ENCODE data around the gene RFFL. TPM values are rescaled to one million over a fixed set of nuclear protein-coding genes. Genes with fewer than 3 reads are reported as not detected.
A peak's percentile ranks its signal among the peaks of the same experiment; 100 is the strongest.

RFFL gene
- total and polyA plus RNA-seq, 7 donors: 7.0 to 39.5 (median 23.6) TPM

GRCh38 chr17:35057332-35057915 lies 6.1 kb downstream of the RFFL start:
- no peak for DNase-seq
- peaks cover 19% of the 10 kb centered on the region for H3K4me1 ChIP-seq
- ATAC-seq: no peak
- H3K4me3 ChIP-seq: no peak overlapping the region
- H3K27me3 ChIP-seq (ENCODE audit: insufficient read depth in 3 of 3, low read length in 2 of 3): no peaks in the 10 kb centered on the region
- no peaks in the 10 kb centered on the region for H3K9me3 ChIP-seq
- WGBS, 3 donors: 96 to 100% (median 100%) methylated on average over 1 of the region's 1 CpG
- intact Hi-C loops (cut with DNase I): no loop called here
- TF ChIP-seq CTCF (IDR thresholded peaks at IDR 0.05): no peak
- H3K36me3 ChIP-seq (ENCODE audit: insufficient read depth in 1 of 2, low read depth in 1 of 2): peaks cover 0 to 8% of the 10 kb centered on the region in 2 donors
- no peak overlapping the region for H3K27ac ChIP-seq

GRCh38 chr17:35056013-35056412 lies 7.5 kb downstream of the RFFL start:
- Histone ChIP-seq H3K27me3 (ENCODE audit: insufficient read depth in 3 of 3, low read length in 2 of 3) (no peaks in the 10 kb centered on the region), H3K27ac (no peak overlapping the region), H3K36me3 (ENCODE audit: insufficient read depth in 1 of 2, low read depth in 1 of 2) (peaks cover 0 to 8% of the 10 kb centered on the region in 2 donors), H3K4me1 (peaks cover 26% of the 10 kb centered on the region), H3K9me3 (no peaks in the 10 kb centered on the region), H3K4me3 (no peak overlapping the region)
- DNase-seq (no peak), ATAC-seq (no peak)
- WGBS, 3 donors: 87 to 93% (median 92%) methylated on average over 3 of the region's 3 CpGs
- TF ChIP-seq CTCF (IDR thresholded peaks at IDR 0.05): no peak
- intact Hi-C loops (cut with DNase I): no loop called here

- no peaks in the 10 kb centered on the region for H3K9me3 ChIP-seq
- intact Hi-C loops (cut with DNase I): no loop called here
- H3K36me3 ChIP-seq (ENCODE audit: insufficient read depth in 1 of 2, low read depth in 1 of 2): no peaks in the 10 kb centered on the region
- no peak for TF ChIP-seq CTCF (IDR thresholded peaks at IDR 0.05)
- H3K4me3 ChIP-seq: no peak overlapping the region
- no peak overlapping the region for H3K27ac ChIP-seq
- H3K4me1 ChIP-seq: peaks cover 23% of the 10 kb centered on the region
- ATAC-seq: no peak
- WGBS, 3 donors: 72 to 84% (median 83%) methylated on average over 1 of the region's 1 CpG
- H3K27me3 ChIP-seq (ENCODE audit: insufficient read depth in 3 of 3, low read length in 2 of 3): no peaks in the 10 kb centered on the region
- no peak for DNase-seq
Observed at GRCh38 chr17:35053204-35053603, 10.3 kb downstream of the RFFL start.

GRCh38 chr17:35052780-35053179 lies 10.7 kb downstream of the RFFL start:
- no peaks in the 10 kb centered on the region for H3K36me3 ChIP-seq (ENCODE audit: insufficient read depth in 1 of 2, low read depth in 1 of 2)
- H3K4me3 ChIP-seq: no peak overlapping the region
- no peak for TF ChIP-seq CTCF (IDR thresholded peaks at IDR 0.05)
- intact Hi-C loops (cut with DNase I): no loop called here
- H3K9me3 ChIP-seq: no peaks in the 10 kb centered on the region
- H3K4me1 ChIP-seq: peaks cover 23% of the 10 kb centered on the region
- no peaks in the 10 kb centered on the region for H3K27me3 ChIP-seq (ENCODE audit: insufficient read depth in 3 of 3, low read length in 2 of 3)
- DNase-seq (no peak), ATAC-seq (no peak)
- H3K27ac ChIP-seq: no peak overlapping the region

GRCh38 chr17:35052241-35052610 lies 11.3 kb downstream of the RFFL start:
- Histone ChIP-seq H3K36me3 (ENCODE audit: insufficient read depth in 1 of 2, low read depth in 1 of 2) (no peaks in the 10 kb centered on the region), H3K27ac (peak overlapping the region; percentile 28), H3K4me3 (no peak overlapping the region), H3K27me3 (ENCODE audit: insufficient read depth in 3 of 3, low read length in 2 of 3) (no peaks in the 10 kb centered on the region), H3K9me3 (no peaks in the 10 kb centered on the region), H3K4me1 (peaks cover 23% of the 10 kb centered on the region)
- no peak for DNase-seq
- ATAC-seq: no peak
- no peak for TF ChIP-seq CTCF (IDR thresholded peaks at IDR 0.05)
- intact Hi-C loops (cut with DNase I): no loop called here

All from psoas muscle (tissue), 8 donors.